Measurements from ENCODE around the gene SKIL.
A peak's percentile ranks its signal among the peaks of the same experiment; 100 is the strongest.
"Not testable (repeated sequence)": the region's sequence is repeated elsewhere in the genome, so short reads cannot be mapped to it uniquely, and the experiment has no call there.

Gene SKIL

GRCh38 chr3:170357176-170358041, at the start of gene SKIL:
TSS of gene SKIL (plus strand) at chr3:170357715. CDS start at chr3:170360332, 2,617 bp downstream.
- peak; percentile 94 to 95 for DNase-seq (ENCODE audit: low read depth in 2 of 2)

- no peak for DNase-seq (ENCODE audit: low read depth in 2 of 2)
These were observed 48.5 kb upstream of the SKIL start for GRCh38 chr3:170309046-170309445.

- no peak for DNase-seq (ENCODE audit: low read depth in 2 of 2)
These were observed 39.6 kb upstream of the SKIL start for GRCh38 chr3:170317954-170318353.

- DNase-seq (ENCODE audit: low read depth in 2 of 2) = no peak
These were observed 36.9 kb upstream of the SKIL start for GRCh38 chr3:170320461-170321121.

GRCh38 chr3:170321321-170322034, 36.0 kb upstream of the SKIL start:
- DNase-seq (ENCODE audit: low read depth in 2 of 2) = no peak

- DNase-seq (ENCODE audit: low read depth in 2 of 2) = no peak
These were observed 34.8 kb upstream of the SKIL start for GRCh38 chr3:170322566-170323269.

GRCh38 chr3:170323331-170323730, 34.2 kb upstream of the SKIL start:
- no peak for DNase-seq (ENCODE audit: low read depth in 2 of 2)

- DNase-seq (ENCODE audit: low read depth in 2 of 2) = no peak
These were observed 32.6 kb upstream of the SKIL start for GRCh38 chr3:170324962-170325361.

GRCh38 chr3:170327040-170327808, 30.3 kb upstream of the SKIL start:
- DNase-seq (ENCODE audit: low read depth in 2 of 2) = no peak

- DNase-seq (ENCODE audit: low read depth in 2 of 2) = not testable (repeated sequence)
These were observed 29.5 kb upstream of the SKIL start for GRCh38 chr3:170327868-170328548.

- no peak for DNase-seq (ENCODE audit: low read depth in 2 of 2)
These were observed 27.1 kb upstream of the SKIL start for GRCh38 chr3:170330366-170330765.

GRCh38 chr3:170331143-170331542, 26.4 kb upstream of the SKIL start:
- DNase-seq (ENCODE audit: low read depth in 2 of 2) = no peak

- DNase-seq (ENCODE audit: low read depth in 2 of 2) = no peak
These were observed 20.1 kb upstream of the SKIL start for GRCh38 chr3:170337420-170337819.

- DNase-seq (ENCODE audit: low read depth in 2 of 2) = no peak
These were observed 18.7 kb upstream of the SKIL start for GRCh38 chr3:170338690-170339340.

- DNase-seq (ENCODE audit: low read depth in 2 of 2) = not testable (repeated sequence)
These were observed 15.2 kb upstream of the SKIL start for GRCh38 chr3:170342273-170342672.

GRCh38 chr3:170343859-170344258, 13.7 kb upstream of the SKIL start:
- not testable (repeated sequence) for DNase-seq (ENCODE audit: low read depth in 2 of 2)

- no peak for DNase-seq (ENCODE audit: low read depth in 2 of 2)
These were observed 12.5 kb upstream of the SKIL start for GRCh38 chr3:170344971-170345370.

GRCh38 chr3:170346481-170347392, 10.8 kb upstream of the SKIL start:
- no peak for DNase-seq (ENCODE audit: low read depth in 2 of 2)
